Activated CD8-positive, alpha-beta memory T cell treated with anti-CD3 and anti-CD28 coated beads, Interleukin-2, amount 10 ng/mL, durations not matched to agents 7 days and 5 days (primary cell): ENCODE measurements around the gene DR1. TPM values are rescaled to one million over a fixed set of nuclear protein-coding genes. Genes with fewer than 3 reads are reported as not detected.

ENCODE experiments used
- ATAC-seq: fragments of 150-1000 bp; cut with Tn5 transposase; one replicate; pipeline ENCODE4 v1.10.0; 2021; ENCODE audit warnings: moderate library complexity
- CTCF ChIA-PET: fragments of 350-600 bp; sonication (Branson Sonifier 250); formaldehyde crosslinking; loops from one replicate; lab custom pipeline; 2021; ENCODE audit warnings: antibody characterized with exemption; lab: Charles Lee
- DNase-seq: peaks from one replicate; pipeline ENCODE4 v3.0.0-alpha.2; 2020
- H3K27ac Mint-ChIP-seq: one replicate; pipeline ENCODE4 v1.8.0; 2021; ENCODE audit warnings: mild to moderate bottlenecking, mixed read lengths
- H3K27me3 Mint-ChIP-seq: one replicate; pipeline ENCODE4 v1.8.0; 2021; ENCODE audit warnings: mixed read lengths
- H3K36me3 Mint-ChIP-seq: one replicate; pipeline ENCODE4 v1.8.0; 2021; ENCODE audit warnings: mild to moderate bottlenecking, mixed read lengths
- H3K4me1 Mint-ChIP-seq: one replicate; pipeline ENCODE4 v1.8.0; 2021; ENCODE audit warnings: mixed read lengths
- H3K4me3 Mint-ChIP-seq: one replicate; pipeline ENCODE4 v1.8.0; 2021; ENCODE audit warnings: mild to moderate bottlenecking, moderate library complexity, mixed read lengths
- H3K9me3 Mint-ChIP-seq: one replicate; pipeline ENCODE4 v1.8.0; 2022; ENCODE audit warnings: low read depth, mixed read lengths
- total RNA-seq, 2 experiments: library from RNA; stranded (reverse); gene quantifications; one replicate each; pipeline ENCODE4 v1.2.3, GENCODE V29; 2021

Gene DR1
- total RNA-seq, 2 experiments from 2014 or later = 87.5 to 106 TPM

DNA sequence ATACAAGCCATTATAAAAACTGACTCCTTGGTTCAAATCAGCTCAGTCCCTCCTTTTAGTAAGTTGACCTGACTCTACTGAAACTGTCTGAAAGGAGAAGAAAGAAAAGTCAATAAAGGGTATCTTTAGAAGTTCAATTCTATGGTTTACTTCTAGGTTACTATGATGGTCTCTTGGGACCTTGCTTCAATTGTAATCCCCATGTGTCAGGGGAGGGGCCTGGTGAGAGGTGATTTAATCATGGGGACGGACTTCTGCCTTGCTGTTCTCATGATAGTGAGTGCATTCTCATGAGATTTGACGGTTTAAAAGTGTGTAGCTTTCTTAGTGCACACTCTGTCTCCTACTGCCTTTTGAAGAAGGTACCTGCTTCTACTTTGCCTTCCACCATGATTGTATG lies 70.5 kb downstream of the DR1 start:
- Mint-ChIP-seq H3K4me1 (no peaks in the 10 kb centered on the region), H3K36me3 (no peaks in the 10 kb centered on the region), H3K4me3 (no peak overlapping the region), H3K27me3 (peaks cover 27% of the 10 kb centered on the region), H3K9me3 (no peaks in the 10 kb centered on the region), H3K27ac (no peak overlapping the region)
- no peak for DNase-seq
- CTCF ChIA-PET = no interaction called here
- ATAC-seq = no peak

Other genes starting within 250 kb of the DR1 start
- 10 to 100 TPM; 42.9 to 48.2 TPM for gene TMED5, start 165.5 kb upstream of the DR1 start, total RNA-seq
- gene CCDC18, start 165.2 kb upstream of the DR1 start, total RNA-seq = 10 to 100 TPM; 30.5 to 37.7 TPM
- gene FNBP1L, start 102.2 kb downstream of the DR1 start, total RNA-seq = under 1 TPM; 0.12 to 0.42 TPM